HG02973 (cell line): ENCODE results near the gene KSR1.

Experiments
- ATAC-seq: cut with Tn5 transposase; IDR thresholded peaks from one replicate; pipeline ENCODE4 v1.9.1; 2021; ENCODE audit warnings: moderate library complexity; ENCODE audit not compliant: unreplicated experiment

The KSR1 gene

DNA sequence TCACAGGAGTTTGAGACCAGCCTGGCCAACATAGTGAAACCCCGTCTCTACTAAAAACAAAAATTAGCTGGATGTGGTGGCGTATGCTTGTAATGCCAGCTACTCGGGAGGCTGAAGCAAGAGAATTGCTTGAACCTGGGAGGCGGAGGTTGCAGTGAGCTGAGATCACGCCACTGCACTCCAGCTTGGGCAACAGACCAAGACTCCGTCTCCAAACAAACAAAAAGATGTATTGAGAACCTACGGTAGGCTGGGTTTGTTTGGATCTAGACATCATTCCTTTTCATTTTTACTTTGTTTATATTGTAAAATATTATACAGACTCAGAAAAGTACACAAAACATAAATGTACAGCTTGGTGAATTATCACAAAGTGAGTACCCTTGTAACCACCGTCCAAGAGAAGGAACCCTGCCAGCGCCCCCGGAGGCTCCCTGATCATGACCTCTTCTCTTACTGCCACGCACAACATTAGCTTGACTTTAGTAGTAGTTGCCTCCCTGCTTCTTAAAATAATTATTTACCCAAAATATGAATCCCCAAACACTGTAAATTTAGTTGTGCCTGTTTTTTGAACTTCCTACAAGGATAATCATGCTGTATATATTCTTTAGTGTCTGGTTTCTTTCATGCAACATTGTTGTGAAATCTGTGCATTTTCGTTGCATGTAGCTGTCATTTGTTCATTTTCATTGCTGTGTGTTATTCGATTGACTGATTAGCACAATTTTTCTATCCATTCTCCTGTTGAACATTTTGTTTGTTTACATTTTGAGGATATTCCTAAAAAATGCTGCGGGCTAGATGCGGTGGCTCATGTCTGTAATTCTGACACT, 56.5 kb downstream of the KSR1 start:
- no peak for ATAC-seq

DNA sequence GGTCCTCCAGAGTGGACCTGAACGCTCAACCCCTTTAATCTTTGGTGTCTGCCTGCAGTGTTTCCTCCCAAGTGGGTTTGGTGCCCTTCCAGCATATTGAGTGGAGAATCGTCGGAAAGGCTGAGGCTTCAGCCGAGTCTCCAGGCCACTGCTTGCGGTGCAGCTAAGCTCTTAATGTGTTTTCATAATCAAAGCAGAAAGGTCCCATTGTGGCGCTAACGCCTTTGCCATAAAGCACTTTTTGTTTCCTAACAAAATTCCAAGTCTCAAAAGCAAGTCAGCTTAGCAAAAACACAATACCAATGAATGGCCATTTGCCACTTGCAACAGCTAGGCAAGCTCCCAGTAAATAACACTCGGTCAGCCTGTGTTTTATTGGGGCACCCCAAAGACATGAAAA, 57.6 kb downstream of the KSR1 start:
- no peak for ATAC-seq

DNA sequence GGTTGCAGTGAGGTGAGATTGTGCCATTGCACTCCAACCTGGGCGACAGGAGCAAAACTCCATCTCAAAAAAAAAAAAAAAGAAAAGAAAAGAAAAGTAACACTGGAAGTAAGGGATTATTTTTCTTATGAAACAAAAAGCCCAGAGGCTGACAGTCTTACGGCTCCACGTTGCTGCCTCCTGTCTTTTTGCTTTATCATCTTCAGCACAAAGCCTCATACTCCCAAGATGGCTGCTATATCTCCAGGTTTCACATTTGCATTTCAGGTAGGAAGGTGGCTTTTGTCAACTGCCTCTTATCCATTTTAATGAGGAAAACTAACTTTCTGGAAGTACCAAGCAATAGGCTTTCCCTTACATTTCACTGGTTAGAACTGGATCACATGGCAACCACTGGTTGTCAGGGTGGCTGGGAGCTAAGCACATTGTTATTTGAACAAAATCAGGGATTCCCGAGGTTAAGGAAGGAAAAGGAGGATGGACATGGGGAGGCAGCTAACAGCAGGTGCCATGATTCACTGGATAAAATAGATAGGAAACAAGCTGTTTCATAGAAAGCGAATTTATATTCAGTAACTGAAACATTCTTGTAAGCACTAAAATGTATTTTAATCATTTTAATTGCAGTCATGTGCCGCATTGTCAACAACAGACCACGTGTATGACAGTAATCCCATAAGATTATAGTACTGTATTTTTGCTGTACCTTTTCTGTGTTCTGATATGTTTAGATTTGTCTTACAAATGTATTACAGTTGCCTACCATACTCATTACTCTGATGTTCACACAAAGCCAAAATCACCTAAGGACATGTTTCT, 58.6 kb downstream of the KSR1 start:
- no peak for ATAC-seq

DNA sequence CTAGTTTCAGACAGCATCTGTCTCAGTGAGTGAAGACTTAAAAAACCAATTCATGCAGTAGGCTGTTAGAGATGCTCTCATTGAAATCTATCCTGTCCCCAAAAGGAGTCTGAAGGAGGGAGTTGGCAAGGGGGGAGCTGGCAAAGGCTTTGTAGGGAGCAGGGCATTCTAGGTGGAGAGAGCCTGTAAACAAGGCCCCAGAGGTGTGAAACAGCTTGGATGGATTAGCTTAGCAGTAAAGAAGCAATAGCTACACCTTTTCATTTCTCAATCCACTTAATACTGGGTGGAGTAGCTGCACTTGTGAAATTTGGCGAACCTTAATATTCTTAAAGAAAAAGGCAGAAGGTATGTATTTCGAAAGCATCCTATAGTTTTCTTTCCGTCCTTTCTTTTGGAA, 61.8 kb downstream of the KSR1 start:
- no peak for ATAC-seq

DNA sequence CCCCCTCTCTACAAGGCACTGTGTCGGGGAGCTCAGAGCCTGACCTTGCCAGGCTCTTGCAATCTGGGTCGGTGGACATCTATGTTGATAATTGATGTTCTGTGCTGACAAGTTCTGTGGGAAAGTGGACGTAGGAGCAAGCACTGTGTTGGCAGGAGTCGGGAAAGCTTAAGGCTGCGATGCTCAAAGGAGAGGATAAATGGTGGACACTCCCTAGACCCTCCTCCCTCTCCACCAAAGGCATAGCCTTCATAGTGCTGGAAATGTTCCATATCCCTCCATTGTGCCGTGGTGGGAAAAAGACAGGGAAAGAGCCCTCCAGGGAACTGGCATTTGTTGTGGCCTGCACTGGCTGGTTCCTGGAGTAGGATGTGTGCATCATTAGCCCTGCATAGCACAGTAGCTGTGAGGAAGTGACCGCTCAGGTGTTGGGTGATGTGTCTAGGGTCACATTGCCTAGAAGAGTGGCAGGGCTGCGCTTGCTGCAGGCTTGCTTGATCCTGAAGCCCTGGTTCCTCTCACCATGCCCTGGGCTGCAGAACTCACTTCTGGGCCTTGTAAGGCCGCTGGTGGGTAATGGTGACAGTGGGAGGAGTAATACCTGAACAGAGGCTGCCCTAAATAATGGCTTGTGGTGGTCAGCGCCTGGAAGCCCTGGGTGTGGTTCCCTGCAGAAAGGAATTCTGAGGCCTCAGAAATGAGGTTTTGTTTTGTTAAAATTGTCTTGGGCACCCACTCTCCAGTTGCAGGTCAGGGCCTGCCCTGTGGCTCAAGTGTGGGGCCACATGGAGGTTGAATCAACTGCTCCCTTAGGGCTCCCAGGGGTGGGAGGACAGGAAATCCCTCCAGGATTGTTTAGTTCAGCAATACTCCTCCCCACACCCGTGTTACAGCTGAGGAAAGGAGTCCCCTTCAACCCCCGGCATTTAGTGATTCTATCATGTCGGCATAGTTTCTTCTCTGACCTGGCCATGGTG, 62.6 kb downstream of the KSR1 start:
- ATAC-seq, result no peak

DNA sequence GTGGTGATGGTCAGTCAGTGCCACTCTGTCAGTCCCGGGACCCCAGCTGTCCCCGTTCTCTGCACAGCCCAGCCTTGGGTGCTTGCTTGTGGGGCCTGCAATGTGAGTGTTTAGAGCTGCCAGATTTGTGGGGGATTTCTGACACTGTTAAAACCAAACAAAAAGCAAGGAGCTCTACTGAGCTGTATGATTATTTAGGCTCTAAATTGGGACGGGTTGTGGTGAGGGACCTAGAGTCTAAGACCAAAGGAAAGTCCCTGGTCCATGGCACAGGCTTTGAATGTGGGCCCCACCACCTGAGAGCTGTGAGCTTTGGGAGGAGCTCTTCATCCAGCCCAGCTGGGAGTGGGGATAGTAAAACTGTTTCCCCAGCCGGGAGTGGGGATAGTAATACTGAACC, 63.3 kb downstream of the KSR1 start:
- ATAC-seq, result peak; percentile 52

DNA sequence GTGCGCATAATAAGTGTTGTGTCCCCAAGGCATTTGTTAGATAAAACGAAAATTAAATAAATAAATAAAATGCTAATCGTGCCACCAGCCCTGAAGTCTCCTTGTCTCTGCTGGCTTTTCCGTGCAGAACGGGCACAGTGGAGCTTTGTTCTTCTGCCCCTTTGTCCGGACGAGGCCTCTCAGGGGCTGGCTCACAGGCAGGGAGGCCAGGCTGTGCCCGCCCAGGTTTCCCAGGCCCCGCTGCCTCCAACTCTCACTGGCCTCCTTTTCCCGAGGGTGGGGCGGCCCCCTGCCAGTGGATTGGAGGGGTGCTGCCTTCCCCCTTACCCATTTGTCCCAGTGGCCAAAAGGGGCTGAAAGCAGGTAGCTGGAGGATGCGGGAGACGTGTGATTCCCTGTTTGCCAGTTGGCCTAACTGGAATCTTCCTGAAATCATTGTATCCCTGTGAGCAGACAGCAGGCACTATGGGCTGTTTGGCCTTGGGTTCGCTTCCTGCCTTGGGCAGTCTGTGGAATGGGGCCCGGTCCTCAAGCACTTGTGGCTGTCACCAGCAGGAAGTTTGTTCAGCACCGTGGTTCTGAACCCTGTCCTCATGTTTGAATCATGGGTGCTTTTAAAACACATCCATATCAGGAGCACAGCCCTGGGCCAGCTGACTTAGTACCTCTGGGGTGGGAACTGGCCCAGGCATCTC, 64.4 kb downstream of the KSR1 start:
- no peak for ATAC-seq

DNA sequence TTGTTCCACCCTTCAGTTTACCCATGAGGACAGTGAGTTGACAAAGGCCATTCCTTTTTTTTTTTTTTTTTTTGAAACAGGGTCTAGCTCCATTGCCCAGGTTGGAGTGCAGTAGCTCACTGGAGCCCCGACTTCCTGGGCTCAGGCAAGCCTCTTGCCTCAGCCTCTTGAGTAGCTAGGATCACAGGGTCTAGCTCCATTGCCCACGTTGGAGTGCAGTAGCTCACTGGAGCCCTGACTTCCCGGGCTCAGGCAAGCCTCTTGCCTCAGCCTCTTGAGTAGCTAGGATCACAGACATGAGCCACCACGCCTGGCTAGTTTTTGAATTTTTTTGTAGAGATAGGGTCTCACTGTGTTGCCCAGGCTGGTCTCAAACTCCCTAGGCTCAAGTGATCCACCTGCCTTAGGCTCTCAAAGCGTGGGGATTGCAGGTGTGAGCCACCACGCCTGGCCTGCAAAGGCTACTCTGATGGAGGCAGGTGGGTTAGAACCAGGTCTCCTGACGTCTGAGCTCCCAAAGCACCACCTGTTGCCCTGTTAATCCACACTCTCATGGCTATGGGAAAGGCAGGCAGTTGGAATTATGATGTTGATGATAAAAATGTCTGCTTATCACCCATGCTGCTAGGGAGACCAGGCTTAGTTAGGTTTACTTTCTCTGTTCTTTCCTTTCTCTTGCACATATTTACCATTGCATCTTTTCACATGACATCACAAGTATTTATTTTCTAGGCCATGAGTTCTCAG, 65.2 kb downstream of the KSR1 start:
- no peak for ATAC-seq

DNA sequence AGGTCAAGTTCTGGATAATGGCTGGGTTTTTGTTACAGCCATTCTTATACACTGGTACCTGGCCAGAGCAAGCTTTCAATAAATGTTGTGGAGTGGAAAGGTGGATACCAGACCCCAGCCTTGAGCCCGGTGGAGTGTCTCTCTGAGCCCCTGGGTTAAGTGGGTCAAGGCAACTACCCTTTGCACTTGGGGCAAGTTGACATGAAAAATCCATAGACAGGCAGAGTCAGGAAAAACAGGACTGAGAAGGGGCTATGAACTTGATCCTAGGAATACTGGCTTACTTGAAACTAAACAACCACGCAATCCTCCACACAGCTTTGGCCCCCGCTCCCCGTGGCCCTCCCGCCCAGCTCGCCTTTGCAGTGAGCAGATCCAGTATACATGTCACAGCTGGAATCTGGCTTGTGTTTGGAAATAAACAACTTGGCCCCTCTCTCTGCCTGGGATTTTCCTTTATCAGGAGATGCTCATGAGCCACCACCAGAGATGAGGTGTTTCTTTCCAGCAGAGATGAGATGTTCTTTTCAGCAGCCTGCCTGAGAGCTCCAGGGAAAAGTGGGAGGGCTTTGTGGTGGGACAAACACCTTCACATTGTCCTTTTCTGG, 65.9 kb downstream of the KSR1 start:
- no peak for ATAC-seq

DNA sequence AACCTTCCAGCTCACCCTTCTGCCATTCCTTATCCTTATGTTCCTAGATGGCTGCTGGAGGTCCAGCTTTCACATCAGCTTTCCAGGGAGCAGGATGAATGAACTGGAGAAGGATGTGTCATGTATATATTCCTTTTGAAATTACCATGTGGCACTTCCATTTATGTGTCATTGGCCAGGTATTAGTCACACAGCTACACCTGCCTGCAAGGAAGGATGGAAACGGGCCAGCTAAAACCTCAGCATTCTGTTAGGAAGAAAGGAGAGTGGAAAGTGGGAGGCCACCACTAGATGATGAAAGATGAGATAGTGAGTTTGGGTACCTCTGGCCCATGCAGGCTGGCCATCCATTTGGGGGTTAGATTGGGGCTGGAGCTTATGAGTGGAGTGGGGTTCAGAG, 67.5 kb downstream of the KSR1 start:
- ATAC-seq, result no peak

DNA sequence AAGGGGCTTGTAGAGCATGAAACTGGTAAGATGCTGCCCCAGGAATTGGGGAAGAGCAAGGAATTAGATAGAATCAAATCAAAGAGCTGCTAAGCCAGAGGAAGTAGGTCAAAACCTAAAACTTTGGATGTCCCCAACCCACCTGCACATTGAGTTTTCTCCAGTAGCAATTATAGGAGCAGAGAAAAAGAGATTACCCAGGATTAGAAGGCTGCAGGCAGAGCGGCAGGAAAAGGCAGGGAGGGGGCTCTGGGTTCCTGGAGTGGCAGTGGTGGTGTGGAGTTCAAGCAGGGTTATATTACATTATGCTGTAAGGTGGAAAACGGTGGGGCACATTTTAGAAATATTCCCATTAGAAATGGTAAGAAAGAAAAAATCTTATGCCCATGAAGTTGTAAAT, 68.3 kb downstream of the KSR1 start:
- no peak for ATAC-seq

DNA sequence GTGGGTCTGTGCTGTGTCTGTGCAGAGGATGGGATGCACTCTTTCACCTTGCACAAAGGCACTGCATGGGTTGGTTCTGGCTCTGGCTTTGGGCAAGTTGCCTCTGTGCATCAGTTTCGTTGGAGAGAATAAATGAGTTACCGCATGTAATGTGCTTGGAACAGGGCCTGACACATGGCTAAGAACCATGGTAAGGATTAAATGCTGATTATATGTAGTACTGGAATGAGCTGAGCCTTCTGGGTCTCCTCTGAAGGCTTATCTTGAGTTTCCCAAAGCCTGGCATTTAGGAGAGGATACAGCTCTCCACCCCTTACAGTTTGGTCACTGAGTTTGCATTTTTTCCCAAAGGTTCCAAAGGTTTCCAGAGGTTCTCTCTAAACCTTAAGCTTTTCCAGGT, 69.1 kb downstream of the KSR1 start:
- no peak for ATAC-seq

DNA sequence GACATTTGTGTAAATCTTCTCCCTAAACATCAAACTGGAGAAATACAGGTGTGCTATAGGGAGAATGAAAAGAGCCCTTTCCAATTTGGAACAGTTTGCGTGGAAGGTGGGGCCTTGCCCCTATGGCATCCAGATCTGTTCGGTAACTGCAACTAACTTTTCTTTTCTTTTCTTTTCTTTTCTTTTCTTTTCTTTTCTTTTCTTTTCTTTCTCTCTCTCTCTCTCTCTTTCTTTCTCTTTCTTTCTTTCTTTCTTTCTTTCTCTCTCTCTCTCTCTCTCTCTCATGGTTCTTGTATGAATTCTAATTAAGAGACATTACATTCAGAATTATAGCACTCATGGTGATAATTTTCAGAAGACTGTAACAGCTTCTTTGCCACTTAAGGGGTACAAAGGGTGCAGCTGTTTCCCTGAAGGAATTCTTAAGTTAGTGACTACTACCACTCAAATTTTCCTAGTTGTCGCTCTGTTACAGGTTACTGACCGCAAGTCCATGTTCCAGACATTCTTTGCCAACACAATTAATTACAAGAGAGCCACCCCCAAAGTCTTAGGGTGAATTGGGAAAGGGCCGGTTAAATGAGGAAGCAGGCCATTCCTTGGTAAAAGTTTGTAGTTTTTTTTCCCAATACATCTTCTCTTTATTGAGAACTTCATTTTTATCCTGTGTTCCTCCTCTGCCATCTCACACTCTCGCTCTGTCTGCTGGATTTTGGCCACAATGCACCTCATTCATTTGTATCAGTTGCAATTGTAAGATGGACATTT, 69.8 kb downstream of the KSR1 start:
- no peak for ATAC-seq

DNA sequence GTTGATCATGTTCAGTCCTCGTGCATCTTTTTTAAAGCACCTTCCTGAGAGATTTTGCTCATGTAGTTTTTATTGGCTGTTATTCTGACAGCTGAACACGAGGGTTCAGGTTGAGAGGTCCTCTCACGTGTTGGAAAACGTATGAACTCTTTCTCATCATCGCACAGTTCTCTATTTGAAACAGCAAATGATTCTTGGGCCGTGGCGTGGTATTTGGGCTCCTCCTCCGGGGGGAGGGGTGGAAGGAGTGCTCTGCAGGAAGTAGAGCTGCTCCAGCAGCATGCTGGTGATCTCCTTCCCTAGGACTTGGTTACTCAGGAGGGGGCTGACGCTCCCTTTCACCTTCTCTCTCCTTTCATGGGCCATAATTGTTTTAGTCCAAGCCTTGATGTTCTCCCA, 70.4 kb downstream of the KSR1 start:
- ATAC-seq, result no peak

DNA sequence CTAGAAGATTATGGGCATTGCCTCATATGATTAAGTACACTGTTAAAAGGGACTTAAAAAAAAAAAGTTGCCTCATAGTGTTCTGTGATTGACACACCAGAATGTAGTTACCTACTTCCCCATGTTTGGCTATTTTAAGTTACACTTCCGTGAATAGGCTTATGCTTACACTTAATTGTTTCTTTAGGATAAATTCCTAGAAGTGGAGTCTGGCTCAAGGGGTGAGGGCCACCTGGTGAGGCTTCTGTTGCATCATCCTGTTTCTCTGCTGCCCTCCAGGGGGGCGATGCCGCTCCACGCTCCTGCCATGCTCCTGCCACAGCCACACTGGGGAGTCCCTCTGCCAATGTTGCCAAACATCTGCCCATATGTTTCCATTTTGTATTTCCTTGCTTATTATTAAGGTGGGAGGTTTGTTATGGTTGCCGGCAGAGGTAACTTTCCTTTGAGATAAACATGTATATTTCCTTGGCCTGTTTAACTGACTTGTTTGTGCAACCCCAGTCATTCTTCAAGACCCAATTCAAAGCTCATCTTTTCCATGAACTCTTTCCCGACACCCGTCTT, 73.1 kb downstream of the KSR1 start:
- ATAC-seq, result no peak

DNA sequence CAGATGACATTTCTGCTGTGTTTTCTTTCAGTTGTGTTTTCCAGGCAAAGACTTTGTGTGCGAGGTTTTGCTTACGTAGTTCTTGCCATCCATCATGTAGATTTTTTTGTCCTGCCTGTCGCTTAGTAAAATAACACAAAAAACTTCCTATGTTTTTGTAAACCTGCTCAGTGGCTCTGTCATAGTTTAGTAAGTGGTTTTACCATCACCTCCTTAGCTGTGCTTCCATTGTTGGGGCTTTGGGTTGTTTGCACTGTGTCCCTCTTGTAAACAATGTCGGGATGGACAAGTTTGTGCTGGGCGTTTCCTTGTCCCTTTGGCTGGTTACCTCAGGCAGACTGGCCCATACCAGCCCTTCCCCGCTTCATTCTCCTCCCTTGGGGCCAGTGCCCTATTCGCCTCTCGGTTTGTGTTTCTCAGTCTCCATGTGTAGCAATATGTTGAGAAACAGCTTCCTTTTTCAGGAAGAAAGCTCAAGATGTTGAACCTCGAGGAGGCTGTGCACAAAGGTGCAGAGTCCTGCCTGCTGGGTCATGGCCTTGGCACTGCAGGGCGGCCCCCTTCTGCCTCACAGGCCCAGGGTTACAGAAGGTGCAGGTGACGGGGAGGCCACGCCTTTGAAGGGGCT, 74.6 kb downstream of the KSR1 start:
- ATAC-seq, result no peak

DNA sequence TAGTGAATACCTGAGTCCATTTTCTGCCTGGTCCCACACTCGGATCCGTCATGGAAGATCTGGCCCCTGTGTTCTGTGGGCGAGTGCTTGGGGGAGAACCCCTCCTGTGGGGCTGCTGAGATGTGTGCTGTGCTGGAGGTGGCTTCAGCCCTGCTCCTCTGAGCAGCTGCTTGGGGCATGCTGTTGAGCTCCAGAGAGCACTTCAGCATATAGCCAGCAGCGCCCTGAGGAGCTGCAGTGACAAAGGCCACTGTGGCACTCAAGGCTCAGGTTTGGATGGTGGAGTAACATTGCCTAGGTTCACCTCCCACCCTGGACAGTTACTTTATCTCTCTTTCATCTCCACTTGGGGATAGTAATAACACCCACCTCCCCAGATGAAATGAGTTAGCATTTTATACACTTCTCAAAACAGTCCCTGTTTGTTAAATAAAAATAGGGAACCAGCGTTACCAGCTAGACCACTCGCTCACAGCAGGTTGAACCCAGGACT, 75.3 kb downstream of the KSR1 start:
- ATAC-seq, result no peak
